Type B pancreatic cell (in vitro differentiated cells): ENCODE results near the gene PPP1R26. TPM values are rescaled to one million over a fixed set of nuclear protein-coding genes. Genes with fewer than 3 reads are reported as not detected.
A peak's percentile ranks its signal among the peaks of the same experiment; 100 is the strongest.
"Not testable (repeated sequence)": the region's sequence is repeated elsewhere in the genome, so short reads cannot be mapped to it uniquely, and the experiment has no call there.

Source experiments
- DNase-seq: peaks from one replicate; pipeline ENCODE4 v3.0.0; 2021; ENCODE audit warnings: mixed read lengths; ENCODE audit not compliant: unreplicated experiment; ENCODE audit errors: extremely low spot score
- H3K27ac Mint-ChIP-seq: 2 replicates; pipeline ENCODE4 v1.8.0; 2021; ENCODE audit warnings: mild to moderate bottlenecking, mixed read lengths
- H3K27me3 Mint-ChIP-seq: 2 replicates; pipeline ENCODE4 v1.8.0; 2021; ENCODE audit warnings: mixed read lengths
- H3K36me3 Mint-ChIP-seq: 2 replicates; pipeline ENCODE4 v1.8.0; 2021; ENCODE audit warnings: mixed read lengths
- H3K4me1 Mint-ChIP-seq: one replicate; pipeline ENCODE4 v1.8.0; 2021; ENCODE audit warnings: mixed read lengths; ENCODE audit not compliant: unreplicated experiment
- H3K4me3 Mint-ChIP-seq: 2 replicates; pipeline ENCODE4 v1.8.0; 2021; ENCODE audit warnings: mild to moderate bottlenecking, mixed read lengths
- H3K9me3 Mint-ChIP-seq: 2 replicates; pipeline ENCODE4 v1.8.0; 2021; ENCODE audit warnings: mixed read lengths
- total RNA-seq: library from RNA; stranded (reverse); gene quantifications from 2 replicates; pipeline ENCODE4 v1.2.1, GENCODE V29; 2021; ENCODE audit warnings: low replicate concordance
- TF ChIP-seq, protein P1 (sequence below): fragments of 200-600 bp; sonication (generic); conservative IDR thresholded peaks from 2 replicates; pipeline ENCODE4 v1.5.0; 2021; ENCODE audit warnings: antibody characterized with exemption, mild to moderate bottlenecking

PPP1R26 gene
- total RNA-seq, 1 donor from 2014 or later, result 24.2 TPM

DNA sequence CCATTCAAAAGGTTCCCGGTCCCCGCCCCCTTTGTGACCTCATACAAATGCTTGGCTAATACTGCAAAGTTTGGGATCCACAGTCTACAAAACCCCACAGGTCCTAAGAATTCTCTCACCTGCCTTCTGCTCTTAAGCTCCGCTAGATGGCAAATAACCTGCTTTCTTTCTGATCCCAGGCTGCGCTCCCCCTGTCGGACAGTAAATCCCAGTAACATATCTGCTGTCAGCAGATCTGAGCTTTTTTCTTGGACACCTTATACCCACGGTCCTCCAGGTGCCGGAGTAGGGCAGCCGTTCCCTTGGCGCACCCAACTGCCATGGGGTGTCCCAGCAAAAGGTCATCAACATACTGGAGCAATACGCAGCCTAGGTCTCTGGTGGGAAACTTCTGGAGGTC, 39.0 kb upstream of the PPP1R26 start:
- H3K9me3 Mint-ChIP-seq, result no peaks in the 10 kb centered on the region
- peaks cover 21% of the 10 kb centered on the region for H3K27me3 Mint-ChIP-seq
- TF ChIP-seq, protein P1, sequence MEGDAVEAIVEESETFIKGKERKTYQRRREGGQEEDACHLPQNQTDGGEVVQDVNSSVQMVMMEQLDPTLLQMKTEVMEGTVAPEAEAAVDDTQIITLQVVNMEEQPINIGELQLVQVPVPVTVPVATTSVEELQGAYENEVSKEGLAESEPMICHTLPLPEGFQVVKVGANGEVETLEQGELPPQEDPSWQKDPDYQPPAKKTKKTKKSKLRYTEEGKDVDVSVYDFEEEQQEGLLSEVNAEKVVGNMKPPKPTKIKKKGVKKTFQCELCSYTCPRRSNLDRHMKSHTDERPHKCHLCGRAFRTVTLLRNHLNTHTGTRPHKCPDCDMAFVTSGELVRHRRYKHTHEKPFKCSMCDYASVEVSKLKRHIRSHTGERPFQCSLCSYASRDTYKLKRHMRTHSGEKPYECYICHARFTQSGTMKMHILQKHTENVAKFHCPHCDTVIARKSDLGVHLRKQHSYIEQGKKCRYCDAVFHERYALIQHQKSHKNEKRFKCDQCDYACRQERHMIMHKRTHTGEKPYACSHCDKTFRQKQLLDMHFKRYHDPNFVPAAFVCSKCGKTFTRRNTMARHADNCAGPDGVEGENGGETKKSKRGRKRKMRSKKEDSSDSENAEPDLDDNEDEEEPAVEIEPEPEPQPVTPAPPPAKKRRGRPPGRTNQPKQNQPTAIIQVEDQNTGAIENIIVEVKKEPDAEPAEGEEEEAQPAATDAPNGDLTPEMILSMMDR, result no peak
- DNase-seq, result no peak
- no peak overlapping the region for H3K27ac Mint-ChIP-seq
- H3K36me3 Mint-ChIP-seq, result no peaks in the 10 kb centered on the region
- H3K4me3 Mint-ChIP-seq, result no peak overlapping the region
- peaks cover 28% of the 10 kb centered on the region for H3K4me1 Mint-ChIP-seq

DNA sequence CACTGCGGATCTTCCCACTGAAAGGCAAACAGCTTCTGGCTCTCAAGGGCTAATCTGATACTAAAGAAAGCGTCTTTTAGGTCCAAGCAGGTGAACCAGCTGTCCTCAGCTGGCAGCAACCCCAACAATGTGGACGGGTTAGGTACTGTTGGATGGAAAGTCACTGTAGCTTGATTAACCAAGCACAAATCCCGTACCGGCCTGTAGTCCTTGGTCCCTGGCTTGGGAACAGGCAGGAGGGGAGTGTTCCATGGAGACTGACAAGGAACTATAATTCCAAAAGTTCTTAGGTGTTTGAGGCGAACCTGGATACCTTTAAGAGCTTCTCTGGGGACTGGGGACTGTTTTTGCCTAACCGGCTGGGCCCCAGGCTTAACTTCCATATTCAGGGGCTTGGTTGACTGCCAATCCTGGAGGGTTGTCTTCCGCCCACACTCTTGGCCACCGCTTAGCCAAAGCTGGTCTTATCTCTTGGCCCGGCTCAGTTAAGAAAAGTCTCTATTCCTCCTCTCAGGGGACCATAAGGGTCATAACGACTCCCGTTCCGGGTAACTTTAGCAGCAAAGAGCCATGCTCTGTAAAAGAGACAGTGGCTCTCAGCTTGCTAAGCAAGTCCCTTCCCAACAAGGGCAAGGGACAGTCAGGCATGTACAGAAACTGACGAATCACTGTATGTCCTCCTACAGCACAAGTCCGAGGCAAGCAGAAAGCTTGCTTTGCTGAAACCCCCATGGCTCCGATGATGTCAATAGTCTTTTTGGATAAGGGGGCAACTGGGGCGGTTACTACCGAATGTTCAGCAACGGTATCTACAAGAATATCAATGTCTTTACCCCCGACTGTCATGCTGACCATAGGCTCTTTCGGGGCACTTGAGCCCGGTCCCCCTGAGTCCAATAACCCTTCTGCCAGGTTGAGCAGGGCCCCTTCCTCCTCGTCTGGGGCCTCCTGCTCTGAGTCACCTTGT, 38.2 kb upstream of the PPP1R26 start:
- H3K9me3 Mint-ChIP-seq, DNase-seq, H3K27ac Mint-ChIP-seq, H3K4me3 Mint-ChIP-seq, H3K36me3 Mint-ChIP-seq: not testable (repeated sequence)
- Mint-ChIP-seq H3K4me1 (peaks cover 28% of the 10 kb centered on the region), H3K27me3 (peaks cover 21% of the 10 kb centered on the region)

DNA sequence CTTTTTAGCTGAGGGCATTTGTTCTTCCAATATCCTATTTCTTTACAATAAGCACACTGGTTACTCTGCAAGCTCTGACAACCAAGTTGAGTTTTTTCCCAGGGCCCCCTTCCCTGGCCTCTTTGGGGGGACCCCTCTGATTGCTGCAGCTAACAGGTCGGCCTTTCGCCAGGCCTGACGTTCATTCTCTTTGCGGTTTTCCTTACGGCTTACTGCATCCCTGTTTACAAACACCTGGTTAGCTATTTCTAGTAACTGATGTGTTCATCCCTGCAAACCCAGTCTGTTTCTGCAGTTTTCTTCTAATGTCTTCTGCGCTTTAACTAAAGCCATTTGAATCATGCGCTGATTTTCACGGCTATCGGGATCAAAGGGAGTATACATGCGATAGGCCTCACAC, 37.5 kb upstream of the PPP1R26 start:
- no peak for DNase-seq
- no peak overlapping the region for H3K27ac Mint-ChIP-seq
- peaks cover 28% of the 10 kb centered on the region for H3K4me1 Mint-ChIP-seq
- peaks cover 21% of the 10 kb centered on the region for H3K27me3 Mint-ChIP-seq
- H3K4me3 Mint-ChIP-seq, result peak overlapping the region; percentile 23
- no peaks in the 10 kb centered on the region for H3K9me3 Mint-ChIP-seq
- H3K36me3 Mint-ChIP-seq, result no peaks in the 10 kb centered on the region
- TF ChIP-seq, protein P1, result no peak

DNA sequence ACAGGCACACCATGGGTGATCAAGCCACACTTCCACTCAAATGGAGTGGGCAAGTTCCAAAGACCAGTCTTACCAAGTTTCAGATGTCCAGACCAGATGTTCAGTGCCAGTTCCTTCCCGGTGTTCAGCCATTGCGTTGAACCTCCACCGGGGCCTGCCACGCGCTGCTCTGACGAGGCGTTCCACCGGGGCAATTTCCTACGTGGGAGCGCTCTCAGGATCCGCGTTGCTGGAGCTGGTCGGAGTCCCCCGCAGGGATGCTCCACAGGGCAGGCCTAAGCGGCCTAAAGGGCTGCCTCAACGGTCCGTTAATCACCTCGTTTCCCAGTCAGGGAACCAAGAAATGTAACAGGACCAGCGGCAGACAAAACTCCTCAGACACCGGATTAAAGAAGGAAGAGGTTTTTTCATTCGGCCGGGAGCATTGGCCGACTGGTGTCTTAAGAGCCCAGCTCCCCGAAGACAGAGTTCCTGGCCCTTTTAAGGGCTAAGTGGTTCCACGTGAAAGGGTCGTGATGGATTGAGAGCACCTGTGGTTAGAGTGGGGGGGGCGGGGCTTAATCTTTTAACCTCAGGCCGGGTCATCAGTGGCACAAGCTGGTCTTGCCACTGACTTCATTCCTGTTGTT, 35.7 kb upstream of the PPP1R26 start:
- Mint-ChIP-seq H3K9me3 (no peaks in the 10 kb centered on the region), H3K27me3 (peaks cover 23% of the 10 kb centered on the region), H3K27ac (peak overlapping the region; percentile 23), H3K4me3 (no peak overlapping the region), H3K36me3 (no peaks in the 10 kb centered on the region), H3K4me1 (peaks cover 28% of the 10 kb centered on the region)
- DNase-seq, result no peak
- TF ChIP-seq, protein P1, result no peak

DNA sequence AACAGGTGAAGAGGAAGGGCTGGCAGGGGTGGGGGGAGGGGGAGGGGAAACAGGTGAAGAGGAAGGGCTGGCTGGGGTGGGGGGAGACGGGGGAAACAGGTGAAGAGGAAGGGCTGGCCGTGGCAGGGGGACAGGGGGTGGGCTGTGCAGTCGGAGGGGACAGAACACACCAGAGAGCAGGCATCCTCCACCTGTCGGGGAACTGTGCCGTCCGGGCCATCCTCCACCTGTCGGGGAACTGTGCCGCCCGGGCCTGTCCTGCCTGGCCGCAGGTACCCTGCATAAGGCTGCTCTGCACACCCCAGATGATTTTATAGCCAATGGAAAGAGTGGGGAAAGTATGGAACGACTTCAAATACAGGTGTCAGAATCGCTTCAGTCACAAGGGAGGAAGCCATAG, 32.5 kb upstream of the PPP1R26 start:
- H3K4me1 Mint-ChIP-seq, result peaks cover 9% of the 10 kb centered on the region
- H3K9me3 Mint-ChIP-seq, result no peaks in the 10 kb centered on the region
- TF ChIP-seq, protein P1, result no peak
- H3K27me3 Mint-ChIP-seq, result peaks cover 15% of the 10 kb centered on the region
- no peak overlapping the region for H3K4me3 Mint-ChIP-seq
- no peak for DNase-seq
- no peaks in the 10 kb centered on the region for H3K36me3 Mint-ChIP-seq
- no peak overlapping the region for H3K27ac Mint-ChIP-seq

DNA sequence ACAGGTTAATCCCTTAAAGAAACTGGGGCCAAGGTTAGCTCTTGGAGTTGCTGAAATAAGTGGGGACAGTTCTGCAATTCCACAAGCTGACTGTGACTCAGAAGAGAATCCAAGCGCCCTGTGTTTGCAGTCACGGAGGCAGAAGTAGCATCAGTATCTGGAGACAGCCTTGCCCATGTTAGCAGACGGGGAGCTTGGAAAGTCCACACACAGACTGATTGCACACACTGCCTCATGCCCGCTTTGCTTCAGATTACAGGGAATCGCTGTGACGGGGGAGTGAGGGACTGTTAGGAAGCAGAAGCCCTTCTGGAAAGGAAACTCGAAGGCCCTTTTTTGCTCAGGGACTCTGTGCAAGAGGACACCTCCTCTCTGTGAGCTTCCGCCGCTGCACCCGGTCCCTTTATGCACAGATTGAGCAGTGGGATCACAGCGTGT, 30.9 kb upstream of the PPP1R26 start:
- Mint-ChIP-seq H3K27me3 (peaks cover 8% of the 10 kb centered on the region), H3K4me3 (no peak overlapping the region), H3K9me3 (no peaks in the 10 kb centered on the region), H3K27ac (no peak overlapping the region), H3K4me1 (no peaks in the 10 kb centered on the region), H3K36me3 (no peaks in the 10 kb centered on the region)
- TF ChIP-seq, protein P1, result no peak
- DNase-seq, result no peak

DNA sequence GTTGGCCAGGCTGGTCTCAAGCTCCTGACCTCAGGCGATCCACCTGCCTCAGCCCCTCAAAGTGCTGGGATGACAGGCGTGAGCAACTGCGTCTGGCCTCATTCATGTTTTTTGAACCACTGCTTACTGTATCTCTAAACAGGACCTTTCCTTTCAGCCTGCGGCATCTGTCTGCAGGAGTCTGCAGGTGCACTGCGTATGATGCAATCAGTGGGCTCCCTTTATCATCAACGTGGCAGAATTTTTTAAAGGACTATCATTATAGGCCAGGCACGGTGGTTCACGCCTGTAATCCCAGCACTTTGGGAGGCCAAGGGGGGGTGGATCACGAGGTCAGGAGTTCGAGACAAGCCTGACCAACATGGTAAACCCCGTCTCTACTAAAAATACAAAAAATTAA, 30.1 kb upstream of the PPP1R26 start:
- H3K9me3 Mint-ChIP-seq, H3K4me3 Mint-ChIP-seq, DNase-seq, H3K27me3 Mint-ChIP-seq, H3K36me3 Mint-ChIP-seq, H3K4me1 Mint-ChIP-seq, H3K27ac Mint-ChIP-seq: not testable (repeated sequence)
